Tibial nerve (tissue), 4 donors: ENCODE results near the gene ABCA13. TPM values are rescaled to one million over a fixed set of nuclear protein-coding genes. Genes with fewer than 3 reads are reported as not detected.

ENCODE experiments used
- DNase-seq, 2 donors: peaks; one replicate each; pipeline ENCODE4 v3.0.0-alpha.2; 2019; ENCODE audit warnings: low spot score in 2 of 2
- H3K27ac ChIP-seq, 4 donors: fragments of 200-600 bp; sonication (generic) in 3 of 4; one replicate each; pipeline ENCODE4 v1.5.1; 2017 to 2019; ENCODE audit warnings: mild to moderate bottlenecking in 1 of 4
- H3K27me3 ChIP-seq, 2 donors: fragments of 200-600 bp; sonication (generic) in 1 of 2; one replicate each; pipeline versions ENCODE4 v1.5.1 to v1.6.0; 2017 to 2019
- H3K36me3 ChIP-seq, 3 donors: fragments of 200-600 bp; sonication (generic); one replicate each; pipeline ENCODE4 v1.5.1; 2018 to 2019
- H3K4me1 ChIP-seq, 4 donors: fragments of 200-600 bp; sonication (generic) in 3 of 4; one replicate each; pipeline ENCODE4 v1.5.1; 2017 to 2019
- H3K4me3 ChIP-seq, 4 donors: fragments of 200-600 bp; sonication (generic) in 3 of 4; one replicate each; pipeline ENCODE4 v1.5.1; 2017 to 2019; ENCODE audit warnings: mild to moderate bottlenecking in 1 of 4, moderate library complexity in 1 of 4
- H3K9me3 ChIP-seq, 4 donors: fragments of 200-600 bp; sonication (generic) in 3 of 4; one replicate each; pipeline ENCODE4 v1.5.1; 2017 to 2019
- EP300 ChIP-seq, 2 donors: sonication (generic); formaldehyde crosslinking; IDR thresholded peaks; one replicate each; pipeline ENCODE4 v1.6.1; 2017; ENCODE audit warnings: antibody characterized with exemption in 2 of 2, mild to moderate bottlenecking in 1 of 2
- POLR2A ChIP-seq, 2 donors: fragments of 450-650 bp; IDR thresholded peaks; one replicate each; pipeline ENCODE4 v1.6.1; 2017; ENCODE audit warnings: antibody characterized with exemption in 2 of 2, mild to moderate bottlenecking in 2 of 2, moderate library complexity in 2 of 2
- WGBS, 2 donors: methylation state at CpG; one replicate each; pipeline ENCODE4 v1.1.5; 2018; 5-methylcytosine and 5-hydroxymethylcytosine counted together
- total RNA-seq, 4 donors: library from RNA; depleted of rRNA; stranded (reverse); fragments of >200 nt; gene quantifications; one replicate each; pipeline ENCODE4 v1.1.0, GENCODE V29; 2016
- TF ChIP-seq, protein P1 (sequence below), 5 experiments: fragments of 200-600 bp in 3 of 5; fragments of 450-650 bp in 2 of 5; sonication (generic) in 3 of 5; IDR thresholded peaks; one replicate each; pipeline ENCODE4 v1.5.1; 2016 to 2019; ENCODE audit warnings: antibody characterized with exemption in 5 of 5, mild to moderate bottlenecking in 3 of 5, moderate library complexity in 2 of 5

ABCA13 gene
- total RNA-seq, 4 donors from 2014 or later, result 0.90 to 4.6 (median 3.6) TPM

DNA sequence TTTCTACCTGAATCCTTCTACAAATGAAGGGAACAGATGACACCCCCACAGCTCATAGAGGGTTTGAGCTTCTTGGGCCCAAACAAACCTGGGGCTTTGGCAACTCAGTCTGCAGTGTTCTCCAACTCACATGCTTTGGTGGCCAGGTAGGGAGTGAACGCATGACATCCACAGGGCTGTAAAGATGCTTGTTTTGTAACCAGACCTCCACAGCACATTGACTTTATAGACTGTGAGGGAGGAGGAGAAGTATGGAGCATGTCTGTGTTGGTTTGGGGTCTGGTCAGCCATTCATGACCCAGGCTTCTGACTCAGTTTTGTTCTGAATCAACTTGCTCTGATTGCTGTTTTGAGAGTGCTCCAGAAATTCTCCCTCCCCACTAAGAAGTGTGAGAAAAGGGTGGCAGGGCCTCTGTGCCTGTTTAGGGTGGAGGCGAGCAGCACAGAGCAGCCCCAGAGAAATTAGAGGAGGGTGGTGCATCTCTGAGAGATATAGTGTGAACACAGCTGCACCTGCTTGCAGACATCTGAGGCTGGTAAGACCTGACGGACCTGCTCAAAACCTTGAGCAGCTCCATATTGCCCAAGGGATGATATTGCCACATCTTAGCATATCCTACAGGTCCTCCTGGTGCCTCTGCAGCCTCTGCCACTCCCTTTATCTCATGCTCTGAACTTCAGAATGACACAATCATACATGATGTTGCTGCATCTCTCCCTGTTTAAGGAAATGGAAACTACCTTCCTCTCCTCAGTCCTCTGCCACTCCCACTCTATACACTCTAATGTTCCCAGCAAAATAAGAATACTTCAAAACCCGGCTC is 287.7 kb downstream of the ABCA13 start:
- WGBS, 2 donors, result 86 to 87% methylated on average over 4 of the region's 4 CpGs
- DNase-seq, result no peak
- Histone ChIP-seq H3K27me3 (no peaks in the 10 kb centered on the region), H3K27ac (no peak overlapping the region), H3K9me3 (peaks cover 0 to 4% (median 0%) of the 10 kb centered on the region in 4 donors), H3K4me3 (no peak overlapping the region), H3K4me1 (no peaks in the 10 kb centered on the region), H3K36me3 (no peaks in the 10 kb centered on the region)
- TF ChIP-seq EP300 (IDR thresholded peaks at IDR 0.05) (no peak), POLR2A (IDR thresholded peaks at IDR 0.05) (no peak)
- TF ChIP-seq, protein P1, sequence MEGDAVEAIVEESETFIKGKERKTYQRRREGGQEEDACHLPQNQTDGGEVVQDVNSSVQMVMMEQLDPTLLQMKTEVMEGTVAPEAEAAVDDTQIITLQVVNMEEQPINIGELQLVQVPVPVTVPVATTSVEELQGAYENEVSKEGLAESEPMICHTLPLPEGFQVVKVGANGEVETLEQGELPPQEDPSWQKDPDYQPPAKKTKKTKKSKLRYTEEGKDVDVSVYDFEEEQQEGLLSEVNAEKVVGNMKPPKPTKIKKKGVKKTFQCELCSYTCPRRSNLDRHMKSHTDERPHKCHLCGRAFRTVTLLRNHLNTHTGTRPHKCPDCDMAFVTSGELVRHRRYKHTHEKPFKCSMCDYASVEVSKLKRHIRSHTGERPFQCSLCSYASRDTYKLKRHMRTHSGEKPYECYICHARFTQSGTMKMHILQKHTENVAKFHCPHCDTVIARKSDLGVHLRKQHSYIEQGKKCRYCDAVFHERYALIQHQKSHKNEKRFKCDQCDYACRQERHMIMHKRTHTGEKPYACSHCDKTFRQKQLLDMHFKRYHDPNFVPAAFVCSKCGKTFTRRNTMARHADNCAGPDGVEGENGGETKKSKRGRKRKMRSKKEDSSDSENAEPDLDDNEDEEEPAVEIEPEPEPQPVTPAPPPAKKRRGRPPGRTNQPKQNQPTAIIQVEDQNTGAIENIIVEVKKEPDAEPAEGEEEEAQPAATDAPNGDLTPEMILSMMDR (IDR thresholded peaks at IDR 0.05), result no peak

DNA sequence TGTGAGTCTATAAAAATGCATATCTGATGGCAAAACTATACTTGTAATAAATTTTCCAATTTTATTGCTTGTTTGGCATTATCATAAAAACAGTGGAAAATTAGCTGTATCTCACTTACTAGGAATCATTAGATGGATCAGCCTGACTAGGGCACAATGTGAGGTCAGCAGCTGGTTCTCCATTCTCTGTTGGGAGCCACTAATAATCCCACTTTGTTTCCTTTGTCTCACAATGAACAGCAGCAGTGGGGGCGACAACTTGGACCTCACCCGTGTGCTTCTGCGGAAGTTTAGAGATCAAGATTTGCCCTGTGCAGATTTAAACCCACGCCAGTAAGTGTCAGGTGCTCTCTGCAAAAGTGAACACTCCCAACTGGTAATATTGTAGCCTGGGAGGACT is 295.5 kb downstream of the ABCA13 start:
- WGBS, 2 donors, result 47 to 56% methylated on average over 4 of the region's 4 CpGs
- H3K27ac ChIP-seq, result no peak overlapping the region
- H3K9me3 ChIP-seq, result no peaks in the 10 kb centered on the region
- no peaks in the 10 kb centered on the region for H3K27me3 ChIP-seq
- H3K36me3 ChIP-seq, result no peaks in the 10 kb centered on the region
- no peak overlapping the region for H3K4me3 ChIP-seq
- TF ChIP-seq, protein P1 (IDR thresholded peaks at IDR 0.05), result no peak
- no peak for TF ChIP-seq POLR2A (IDR thresholded peaks at IDR 0.05)
- TF ChIP-seq EP300 (IDR thresholded peaks at IDR 0.05), result no peak
- H3K4me1 ChIP-seq, result no peaks in the 10 kb centered on the region
- no peak for DNase-seq

DNA sequence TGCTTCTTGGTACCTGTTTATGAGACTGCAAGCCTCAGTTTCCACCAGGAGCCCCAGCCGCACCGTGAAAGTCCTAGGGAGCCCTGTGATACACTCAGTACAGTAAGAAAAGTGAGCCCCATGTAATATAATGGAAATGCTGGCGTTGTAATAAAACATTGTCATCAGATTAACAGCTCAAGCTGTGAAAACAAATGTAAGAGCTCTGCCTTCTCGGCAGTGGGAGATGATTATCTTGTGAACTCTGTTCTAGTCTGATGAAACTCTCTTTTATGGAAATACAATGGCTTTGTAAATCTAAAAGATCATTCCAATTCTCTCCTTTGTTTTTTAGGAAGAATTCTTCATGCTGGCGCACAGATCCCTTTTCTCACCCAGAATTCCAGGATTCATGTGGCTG is 299.9 kb downstream of the ABCA13 start:
- Histone ChIP-seq H3K36me3 (no peaks in the 10 kb centered on the region), H3K4me3 (no peak overlapping the region), H3K27ac (peak overlapping the region in 1 of 4 donors; percentile 26), H3K27me3 (no peaks in the 10 kb centered on the region), H3K4me1 (no peaks in the 10 kb centered on the region), H3K9me3 (no peaks in the 10 kb centered on the region)
- 39 to 47% methylated on average over 5 of the region's 5 CpGs for WGBS, 2 donors
- no peak for TF ChIP-seq EP300 (IDR thresholded peaks at IDR 0.05)
- TF ChIP-seq POLR2A (IDR thresholded peaks at IDR 0.05), result no peak
- TF ChIP-seq, protein P1 (IDR thresholded peaks at IDR 0.05), result no peak
- no peak for DNase-seq

DNA sequence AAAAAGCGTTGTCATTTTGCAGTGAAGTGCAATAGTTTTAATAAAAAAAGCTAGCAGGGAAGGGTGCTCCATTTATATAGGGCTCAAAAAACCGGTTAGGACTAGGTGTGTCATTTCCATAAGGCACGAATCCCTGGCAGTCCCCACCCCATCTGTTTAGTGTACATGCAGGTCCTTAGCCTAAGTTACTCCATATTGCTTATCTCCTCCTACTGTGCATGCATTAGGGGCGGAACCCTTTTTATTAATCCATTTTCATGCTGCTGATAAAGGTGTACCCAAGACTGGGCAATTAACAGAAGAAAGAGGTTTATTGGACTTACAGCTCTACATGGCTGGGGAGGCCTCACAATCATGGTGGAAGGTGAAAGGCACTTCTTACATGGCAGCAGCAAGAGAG is 301.4 kb downstream of the ABCA13 start:
- no peaks in the 10 kb centered on the region for H3K4me1 ChIP-seq
- WGBS, 2 donors, result 86 to 96% methylated on average over 4 of the region's 4 CpGs
- no peak for DNase-seq
- no peak for TF ChIP-seq EP300 (IDR thresholded peaks at IDR 0.05)
- no peak for TF ChIP-seq POLR2A (IDR thresholded peaks at IDR 0.05)
- TF ChIP-seq, protein P1 (IDR thresholded peaks at IDR 0.05), result no peak
- no peak overlapping the region for H3K4me3 ChIP-seq
- H3K9me3 ChIP-seq, result no peaks in the 10 kb centered on the region
- H3K27me3 ChIP-seq, result no peaks in the 10 kb centered on the region
- no peaks in the 10 kb centered on the region for H3K36me3 ChIP-seq
- no peak overlapping the region for H3K27ac ChIP-seq

DNA sequence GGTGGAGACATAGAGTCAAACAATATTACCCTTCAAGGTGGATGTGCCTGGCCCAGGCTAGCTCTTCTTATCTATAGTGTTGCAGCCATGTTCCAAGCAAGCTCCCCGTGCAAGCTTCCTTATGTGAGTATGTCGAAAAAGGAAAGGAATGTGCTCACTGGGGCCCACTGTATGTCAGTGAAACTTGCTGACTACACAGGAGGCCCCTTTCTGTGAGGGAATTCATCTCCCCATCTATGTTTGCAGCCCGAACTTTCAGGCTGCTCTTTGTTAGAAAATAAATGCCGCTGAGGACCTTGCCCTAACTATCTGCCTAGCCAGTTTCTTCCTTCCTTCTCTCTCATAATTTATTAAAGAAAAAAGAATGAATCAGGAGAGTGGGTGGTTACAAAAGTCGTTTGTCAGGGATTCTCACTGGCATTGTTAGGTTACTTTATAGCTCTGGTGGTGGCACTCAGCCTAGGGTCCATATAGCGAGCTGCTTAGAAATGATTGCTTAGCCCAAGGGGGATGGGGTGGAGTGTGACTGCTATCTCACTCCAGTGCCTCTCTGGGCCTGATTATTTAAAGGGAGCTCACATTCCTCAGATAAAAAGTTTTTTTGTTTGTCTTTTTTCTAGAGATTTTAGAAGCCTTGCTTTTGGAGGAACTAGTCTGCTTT is 302.1 kb downstream of the ABCA13 start:
- Histone ChIP-seq H3K4me1 (no peaks in the 10 kb centered on the region), H3K27ac (no peak overlapping the region), H3K9me3 (no peaks in the 10 kb centered on the region), H3K4me3 (no peak overlapping the region), H3K27me3 (no peaks in the 10 kb centered on the region), H3K36me3 (no peaks in the 10 kb centered on the region)
- TF ChIP-seq POLR2A (IDR thresholded peaks at IDR 0.05), result no peak
- no peak for TF ChIP-seq EP300 (IDR thresholded peaks at IDR 0.05)
- TF ChIP-seq, protein P1 (IDR thresholded peaks at IDR 0.05), result no peak
- WGBS, 2 donors, result 41 to 48% methylated on average over 6 of the region's 6 CpGs
- no peak for DNase-seq
